GM12865 (cell line): Measurements from ENCODE around the gene DEGS1.

ENCODE experiments used
- DNase-seq: peaks from one replicate; pipeline ENCODE4 v3.0.0; 2010; ENCODE audit warnings: low read depth
- H3K4me3 ChIP-seq: 2 replicates; pipeline ENCODE4 v1.5.1; 2011; ENCODE audit warnings: mild to moderate bottlenecking, low read depth, low read length, control low read depth
- TF ChIP-seq, protein P1 (sequence below): IDR thresholded peaks from 2 replicates; pipeline ENCODE4 v1.5.1; 2011; ENCODE audit warnings: low read length, control low read depth, low read depth, inconsistent platforms; ENCODE audit not compliant: insufficient read depth; ENCODE audit errors: missing control alignments

Gene DEGS1

DNA sequence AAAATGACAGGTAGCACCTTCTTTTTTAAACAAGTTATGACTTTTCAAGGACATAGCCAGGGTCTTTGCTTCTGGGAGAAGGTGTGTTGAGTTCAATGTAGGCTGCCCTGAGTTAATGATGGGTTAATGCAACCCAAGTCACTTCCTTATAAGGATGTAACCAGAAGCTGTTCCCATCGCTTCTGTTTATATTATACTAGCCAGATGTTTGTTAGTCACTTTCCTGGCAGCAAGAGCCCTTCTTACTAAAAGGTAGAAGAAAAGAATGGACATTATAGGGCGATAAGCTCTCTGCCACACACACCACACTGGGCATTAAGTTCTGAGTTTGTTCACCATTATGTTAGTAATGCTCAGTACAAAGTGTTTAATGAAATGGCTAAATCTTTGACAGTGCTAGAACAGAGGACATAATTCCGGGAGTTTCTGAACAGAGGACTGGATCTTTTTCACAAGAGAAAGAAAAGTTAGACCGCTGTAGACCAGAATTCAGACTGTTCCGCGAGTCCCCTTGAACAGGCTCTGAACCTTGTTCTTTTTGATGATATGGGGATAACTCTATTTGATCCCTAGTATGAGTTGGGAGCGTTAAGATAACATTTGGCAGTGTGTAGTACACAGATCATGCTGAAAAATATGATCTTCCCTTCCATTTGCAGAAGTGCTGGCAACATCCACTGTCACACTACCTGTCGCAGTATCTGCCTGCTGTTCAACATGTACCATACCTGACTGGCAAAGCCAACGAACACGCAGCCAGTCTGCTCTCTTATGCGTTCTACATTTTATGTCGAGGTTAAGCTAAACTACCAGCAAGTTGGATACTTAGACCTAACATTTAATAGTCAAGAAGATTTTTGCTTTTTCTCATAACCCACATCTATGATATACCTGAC, 41.0 kb downstream of the DEGS1 start:
- DNase-seq = no peak
- H3K4me3 ChIP-seq = no peak overlapping the region
- TF ChIP-seq, protein P1, sequence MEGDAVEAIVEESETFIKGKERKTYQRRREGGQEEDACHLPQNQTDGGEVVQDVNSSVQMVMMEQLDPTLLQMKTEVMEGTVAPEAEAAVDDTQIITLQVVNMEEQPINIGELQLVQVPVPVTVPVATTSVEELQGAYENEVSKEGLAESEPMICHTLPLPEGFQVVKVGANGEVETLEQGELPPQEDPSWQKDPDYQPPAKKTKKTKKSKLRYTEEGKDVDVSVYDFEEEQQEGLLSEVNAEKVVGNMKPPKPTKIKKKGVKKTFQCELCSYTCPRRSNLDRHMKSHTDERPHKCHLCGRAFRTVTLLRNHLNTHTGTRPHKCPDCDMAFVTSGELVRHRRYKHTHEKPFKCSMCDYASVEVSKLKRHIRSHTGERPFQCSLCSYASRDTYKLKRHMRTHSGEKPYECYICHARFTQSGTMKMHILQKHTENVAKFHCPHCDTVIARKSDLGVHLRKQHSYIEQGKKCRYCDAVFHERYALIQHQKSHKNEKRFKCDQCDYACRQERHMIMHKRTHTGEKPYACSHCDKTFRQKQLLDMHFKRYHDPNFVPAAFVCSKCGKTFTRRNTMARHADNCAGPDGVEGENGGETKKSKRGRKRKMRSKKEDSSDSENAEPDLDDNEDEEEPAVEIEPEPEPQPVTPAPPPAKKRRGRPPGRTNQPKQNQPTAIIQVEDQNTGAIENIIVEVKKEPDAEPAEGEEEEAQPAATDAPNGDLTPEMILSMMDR = no peak

DNA sequence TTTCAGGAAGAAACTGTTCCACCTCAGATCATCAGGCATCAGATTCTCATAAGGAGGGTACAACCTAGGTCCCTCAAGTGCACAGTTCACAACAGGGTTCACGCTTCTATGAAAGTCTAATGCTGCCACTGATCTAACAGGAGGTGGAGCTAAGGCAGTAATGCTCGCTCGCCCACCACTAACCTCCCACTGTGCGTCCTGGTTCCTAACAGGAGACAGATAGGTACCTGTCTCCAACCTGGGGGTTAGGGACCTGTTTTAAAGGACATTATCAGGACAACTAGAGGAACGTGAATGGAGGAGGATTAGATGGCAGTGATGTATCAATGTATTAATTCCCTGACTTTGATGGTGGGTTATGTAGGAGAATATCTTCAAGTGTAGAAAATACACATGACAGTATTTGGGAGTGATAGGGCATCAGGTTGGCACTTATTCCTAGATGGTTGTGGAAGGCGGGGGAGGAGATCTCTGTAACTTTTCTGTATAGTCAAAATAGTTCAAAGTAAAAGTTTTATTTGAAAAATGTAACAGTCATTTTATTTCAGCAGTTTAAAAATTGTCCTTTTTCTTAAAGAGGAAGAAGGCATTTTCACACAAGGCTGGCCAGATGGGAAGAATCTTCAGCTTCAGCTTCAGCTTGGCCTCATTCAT, 43.9 kb downstream of the DEGS1 start:
- H3K4me3 ChIP-seq = no peak overlapping the region
- DNase-seq = no peak
- TF ChIP-seq, protein P1 = no peak

DNA sequence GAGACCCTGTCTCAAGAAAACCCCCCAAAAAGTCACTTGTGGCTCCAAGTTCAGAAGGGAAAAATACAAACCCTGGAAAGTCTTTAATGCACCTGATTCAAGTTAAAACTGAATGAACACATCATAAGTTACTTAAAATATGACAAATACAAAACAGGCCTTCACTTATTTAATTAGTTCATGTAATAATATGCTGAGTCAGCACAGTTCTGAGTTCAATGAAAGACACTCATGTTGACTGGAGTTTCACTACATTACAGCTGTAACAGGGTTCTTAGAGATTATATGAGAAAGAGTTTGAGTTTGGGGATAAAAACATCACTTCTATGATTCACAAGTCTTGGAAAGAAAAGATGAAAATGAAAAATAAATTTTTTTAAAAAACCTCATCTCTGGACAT, 51.0 kb downstream of the DEGS1 start:
- DNase-seq = no peak
- TF ChIP-seq, protein P1 = no peak
- no peak overlapping the region for H3K4me3 ChIP-seq

DNA sequence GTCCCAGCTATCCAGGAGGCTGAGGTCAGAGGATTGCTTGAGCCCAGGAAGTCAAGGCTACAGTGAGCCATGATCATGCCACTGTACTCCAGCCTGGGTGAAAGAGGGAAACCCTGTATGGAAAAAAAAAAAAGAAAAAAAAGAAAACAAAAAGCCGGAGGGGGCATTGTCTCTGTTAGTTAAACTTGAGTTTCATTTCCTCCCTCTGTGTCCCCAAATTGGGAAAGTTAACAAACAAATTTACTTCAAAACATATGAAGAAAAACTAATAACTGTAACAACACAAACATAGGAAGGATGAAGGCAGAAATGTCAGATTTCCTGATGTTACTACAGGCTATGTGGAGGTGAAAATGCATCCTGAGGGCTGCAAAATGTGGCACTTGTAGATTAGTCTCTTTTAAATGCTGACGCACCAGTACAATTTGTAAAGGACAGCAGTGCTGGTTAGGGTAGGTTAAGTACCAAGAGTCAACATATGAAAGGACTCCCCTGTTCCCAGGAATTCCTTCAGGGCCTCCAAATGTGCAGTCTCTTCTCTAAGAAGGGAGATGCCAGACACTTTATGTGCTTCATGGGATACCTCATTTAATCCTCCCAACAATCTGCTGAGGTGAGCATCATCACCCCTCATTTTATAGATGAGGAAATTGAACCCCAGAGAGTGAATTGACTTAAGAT, 52.9 kb downstream of the DEGS1 start:
- TF ChIP-seq, protein P1 = no peak
- no peak for DNase-seq
- H3K4me3 ChIP-seq = no peak overlapping the region

DNA sequence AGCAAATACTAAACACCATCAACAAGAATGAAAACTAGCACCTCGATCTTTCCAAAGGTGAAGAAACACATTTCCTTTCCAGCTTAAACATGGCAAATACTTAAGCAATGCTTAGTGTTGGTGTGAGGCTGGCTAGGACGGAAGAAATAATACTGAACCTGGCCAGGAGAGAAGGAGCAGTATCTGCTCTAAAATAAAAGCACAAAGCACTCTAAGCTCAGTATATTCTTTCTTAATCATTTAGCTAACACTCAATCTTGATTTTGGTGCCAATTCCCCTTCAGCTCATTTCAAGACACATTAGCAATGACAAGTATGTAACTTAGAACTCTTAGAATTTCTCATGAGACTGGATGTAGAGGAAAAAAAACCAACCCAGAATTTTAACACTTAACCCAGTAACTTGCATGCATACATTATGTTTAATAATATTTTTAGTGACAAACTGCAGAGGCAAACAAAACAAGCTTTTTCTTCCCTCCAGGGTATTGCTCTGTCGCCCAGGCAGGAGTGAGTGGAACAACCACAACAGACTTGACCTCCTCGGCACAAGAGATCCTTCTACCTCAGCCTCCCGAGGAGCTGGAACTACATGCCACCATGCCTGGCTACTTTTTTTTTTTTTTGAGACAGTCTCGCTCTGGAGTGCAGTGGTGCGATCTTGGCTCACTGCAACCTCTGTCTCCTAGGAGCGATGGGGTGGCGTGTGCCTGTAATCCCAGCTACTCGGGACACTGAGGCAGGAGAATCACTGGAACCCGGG, 54.3 kb downstream of the DEGS1 start:
- no peak overlapping the region for H3K4me3 ChIP-seq
- TF ChIP-seq, protein P1 = no peak
- DNase-seq = no peak

DNA sequence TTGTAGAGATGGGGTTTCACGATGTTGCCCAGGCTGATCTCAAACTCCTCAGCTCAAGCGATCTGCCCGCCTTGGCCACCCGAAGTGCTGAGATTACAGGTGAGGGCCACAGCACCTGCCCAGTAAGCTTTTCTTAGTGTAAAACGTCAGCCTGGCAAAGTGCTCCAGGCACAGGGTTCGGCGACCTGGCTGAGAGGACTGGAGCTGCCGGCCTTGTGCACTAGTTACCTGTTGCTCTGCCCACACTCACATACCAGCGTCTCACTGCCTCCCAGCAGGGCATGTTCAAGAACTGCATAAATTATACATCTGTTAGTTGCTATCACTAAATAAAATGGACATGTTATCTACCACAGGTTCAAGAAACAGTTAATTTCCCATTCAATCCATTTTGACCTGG, 55.2 kb downstream of the DEGS1 start:
- TF ChIP-seq, protein P1 = no peak
- no peak for DNase-seq
- no peak overlapping the region for H3K4me3 ChIP-seq
